Measurements from ENCODE around the gene MCM6. TPM values are rescaled to one million over a fixed set of nuclear protein-coding genes. Genes with fewer than 3 reads are reported as not detected.
"Not testable (repeated sequence)": the region's sequence is repeated elsewhere in the genome, so short reads cannot be mapped to it uniquely, and the experiment has no call there.

The MCM6 gene
- 10 to 100 TPM in 11 of 12 donors, not detected in 1; 12.8 to 37.3 (median 29.4) TPM for polyA plus RNA-seq (ENCODE audit: insufficient read length in 12 of 12)
- long read RNA-seq, donor 1, partial matches to known transcripts: 0 of 3 reads
- long read RNA-seq, donor 1, other reads (novel, unspliced or antisense): 0 of 3 reads
- long read RNA-seq, donor 2, partial matches to known transcripts: 0 of 3 reads
- long read RNA-seq, donor 2, other reads (novel, unspliced or antisense): 0 of 3 reads
- long read RNA-seq, donor 3, partial matches to known transcripts: 0 of 1 reads
- long read RNA-seq, donor 3, other reads (novel, unspliced or antisense): 0 of 1 reads
- long read RNA-seq, donor 4, partial matches to known transcripts: 0 of 1 reads
- long read RNA-seq, donor 4, other reads (novel, unspliced or antisense): 0 of 1 reads
- long read RNA-seq, donor 5, partial matches to known transcripts: 0 of 3 reads
- long read RNA-seq, donor 5, other reads (novel, unspliced or antisense): 0 of 3 reads
- long read RNA-seq, donor 6, partial matches to known transcripts: 0 of 1 reads
- long read RNA-seq, donor 6, other reads (novel, unspliced or antisense): 0 of 1 reads
- long read RNA-seq, donor 7, partial matches to known transcripts: 5 of 7 reads
- long read RNA-seq, donor 7, other reads (novel, unspliced or antisense): 0 of 7 reads
- long read RNA-seq, donor 8, partial matches to known transcripts: 0 of 4 reads
- long read RNA-seq, donor 8, other reads (novel, unspliced or antisense): 0 of 4 reads
- long read RNA-seq, donor 9, partial matches to known transcripts: 0 of 2 reads
- long read RNA-seq, donor 9, other reads (novel, unspliced or antisense): 0 of 2 reads
- long read RNA-seq, donor 10, partial matches to known transcripts: 0 of 2 reads
- long read RNA-seq, donor 10, other reads (novel, unspliced or antisense): 0 of 2 reads
- long read RNA-seq, donor 11, partial matches to known transcripts: 0 of 3 reads
- long read RNA-seq, donor 11, other reads (novel, unspliced or antisense): 0 of 3 reads

GRCh38 chr2:135876066-135876711 lies at the start of gene MCM6:
TSS of gene MCM6 (minus strand) at chr2:135876443. CDS start at chr2:135876365, 78 bp downstream.
- peak; percentile 99 for DNase-seq

- DNase-seq: no peak
Measured at GRCh38 chr2:135925571-135925970, 49.3 kb upstream of the MCM6 start.

GRCh38 chr2:135916207-135916606 lies 40.0 kb upstream of the MCM6 start:
- peak; percentile 64 for DNase-seq

GRCh38 chr2:135914485-135914884 lies 38.2 kb upstream of the MCM6 start:
- no peak for DNase-seq

GRCh38 chr2:135913727-135914365 lies 37.6 kb upstream of the MCM6 start:
- DNase-seq: peak; percentile 45

GRCh38 chr2:135909976-135910375 lies 33.7 kb upstream of the MCM6 start:
- no peak for DNase-seq

GRCh38 chr2:135905679-135906078 lies 29.4 kb upstream of the MCM6 start:
- no peak for DNase-seq

GRCh38 chr2:135904341-135904989 lies 28.2 kb upstream of the MCM6 start:
- DNase-seq: no peak

- DNase-seq: no peak
Measured at GRCh38 chr2:135903650-135904049, 27.4 kb upstream of the MCM6 start.

GRCh38 chr2:135899567-135899966 lies 23.3 kb upstream of the MCM6 start:
- DNase-seq: no peak

- DNase-seq: no peak
Measured at GRCh38 chr2:135898234-135898786, 22.1 kb upstream of the MCM6 start.

GRCh38 chr2:135894930-135895329 lies 18.7 kb upstream of the MCM6 start:
- no peak for DNase-seq

- no peak for DNase-seq
Measured at GRCh38 chr2:135893374-135893794, 17.1 kb upstream of the MCM6 start.

- no peak for DNase-seq
Measured at GRCh38 chr2:135890835-135891234, 14.6 kb upstream of the MCM6 start.

GRCh38 chr2:135890149-135890548 lies 13.9 kb upstream of the MCM6 start:
- DNase-seq: no peak

- not testable (repeated sequence) for DNase-seq
Measured at GRCh38 chr2:135888587-135888986, 12.3 kb upstream of the MCM6 start.

GRCh38 chr2:135885709-135886108 lies 9.5 kb upstream of the MCM6 start:
- DNase-seq: no peak

- no peak for DNase-seq
Measured at GRCh38 chr2:135882415-135882814, 6.2 kb upstream of the MCM6 start.

- DNase-seq: not testable (repeated sequence)
Measured at GRCh38 chr2:135876770-135877169, 527 bp upstream of the MCM6 start.

GRCh38 chr2:135875491-135876065 lies 665 bp downstream of the MCM6 start:
- no peak for DNase-seq
